GM19193 (cell line): Measurements from ENCODE around the gene ABLIM1.

Source experiments
- POLR2A ChIP-seq: IDR thresholded peaks from 4 replicates; pipeline ENCODE4 v1.6.1; 2011; ENCODE audit not compliant: insufficient read depth, insufficient read length; ENCODE audit errors: extremely low read depth

The ABLIM1 gene

GRCh38 chr10:114483575-114483974, 174.5 kb downstream of the ABLIM1 start:
- no peak for TF ChIP-seq POLR2A

- TF ChIP-seq POLR2A: no peak
These were observed 175.4 kb downstream of the ABLIM1 start for GRCh38 chr10:114482480-114483304.

DNA sequence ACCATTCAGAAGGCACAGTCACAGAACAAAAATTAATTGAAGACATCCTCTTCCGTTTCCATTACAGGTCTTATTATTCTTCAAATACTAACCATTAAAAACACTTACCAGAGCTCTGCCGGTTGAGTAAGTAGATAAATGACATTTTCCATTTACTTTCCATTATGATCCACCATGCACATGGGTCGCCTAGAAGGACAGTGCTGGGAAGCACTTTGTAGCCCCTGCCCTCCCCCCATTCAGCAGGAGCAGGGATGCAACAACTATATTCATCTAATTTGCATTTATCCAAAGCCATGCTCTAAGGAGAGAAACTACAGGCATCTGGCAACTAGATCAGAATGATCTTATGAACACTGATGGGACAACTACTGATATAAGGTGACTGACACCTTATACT, 177.0 kb downstream of the ABLIM1 start:
- TF ChIP-seq POLR2A: no peak

DNA sequence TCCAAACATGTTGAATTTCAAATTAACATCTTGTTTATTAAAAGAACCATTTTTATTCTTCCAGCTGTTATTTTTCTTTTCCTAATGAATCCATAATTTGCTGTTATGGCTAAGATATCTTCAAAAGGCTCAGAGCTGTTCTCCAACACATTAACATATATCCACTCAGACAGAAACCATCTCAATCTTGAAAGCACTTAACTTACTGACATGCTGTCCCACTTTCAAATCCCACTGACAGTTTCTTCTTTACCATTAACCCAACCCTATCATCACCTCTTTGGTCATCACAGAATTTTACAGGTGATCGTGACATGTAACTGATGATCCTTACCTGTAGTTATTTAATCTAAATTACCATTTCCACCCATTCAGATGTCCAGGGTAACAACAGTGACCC, 178.2 kb downstream of the ABLIM1 start:
- TF ChIP-seq POLR2A: no peak

DNA sequence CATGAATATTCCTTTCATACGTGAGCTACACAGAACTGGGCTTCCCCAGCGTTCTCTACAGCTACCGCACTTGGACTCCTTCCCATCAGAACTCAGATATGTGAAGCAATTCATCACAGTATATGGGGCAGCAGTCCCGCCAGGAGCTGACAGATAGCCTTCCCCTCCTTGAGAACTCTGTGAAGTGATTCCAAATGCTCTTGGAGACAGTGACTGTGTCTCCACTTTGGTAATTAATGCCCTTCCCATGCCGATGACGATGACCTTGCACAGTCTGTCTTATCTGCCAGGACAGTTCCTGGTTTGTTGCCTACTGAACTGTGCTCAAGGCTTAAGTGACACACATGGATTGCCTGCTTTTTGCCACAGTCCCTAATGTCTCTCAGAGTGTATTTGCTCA, 178.8 kb downstream of the ABLIM1 start:
- TF ChIP-seq POLR2A: no peak

DNA sequence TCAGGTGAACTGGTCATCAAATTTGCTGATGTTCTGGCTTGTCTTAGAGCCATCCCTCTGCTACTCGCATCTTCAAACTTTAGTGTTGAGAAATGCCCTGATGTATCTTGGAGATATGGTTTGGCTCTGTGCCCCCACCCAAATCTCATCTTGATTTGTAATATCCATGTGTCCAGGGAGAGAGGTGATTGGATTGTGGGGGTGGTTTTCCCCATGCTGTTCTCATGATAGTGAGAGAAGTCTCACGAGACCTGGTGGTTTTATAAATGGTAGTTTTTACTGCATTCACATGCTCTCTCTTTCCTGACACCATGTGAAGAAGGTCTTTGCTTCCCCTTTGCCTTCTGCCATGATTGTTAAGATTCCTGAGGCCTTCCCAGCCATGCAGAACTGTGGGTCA, 179.8 kb downstream of the ABLIM1 start:
- TF ChIP-seq POLR2A: no peak

DNA sequence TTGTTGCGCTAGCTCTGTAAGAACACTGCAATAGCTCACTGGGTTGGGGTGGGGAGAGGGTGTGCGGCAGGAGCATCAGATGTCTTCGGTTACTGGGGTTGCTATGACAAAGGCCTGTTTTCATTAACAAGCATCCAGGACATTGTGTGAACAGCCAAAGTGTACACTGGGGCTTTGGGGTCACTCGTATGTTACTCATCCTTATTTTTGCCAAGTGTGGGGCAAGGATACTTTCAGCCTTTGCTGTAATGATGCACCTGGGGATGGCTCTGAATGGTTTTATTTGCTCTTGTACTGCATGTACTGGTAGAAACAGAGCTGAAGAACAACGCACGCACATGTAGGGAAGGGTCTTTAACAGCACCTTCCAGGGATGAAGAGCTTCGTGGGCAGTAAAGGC, 180.8 kb downstream of the ABLIM1 start:
- TF ChIP-seq POLR2A: no peak

GRCh38 chr10:114474989-114475388, 183.1 kb downstream of the ABLIM1 start:
- TF ChIP-seq POLR2A: no peak

GRCh38 chr10:114473776-114474175, 184.3 kb downstream of the ABLIM1 start:
- TF ChIP-seq POLR2A: no peak

DNA sequence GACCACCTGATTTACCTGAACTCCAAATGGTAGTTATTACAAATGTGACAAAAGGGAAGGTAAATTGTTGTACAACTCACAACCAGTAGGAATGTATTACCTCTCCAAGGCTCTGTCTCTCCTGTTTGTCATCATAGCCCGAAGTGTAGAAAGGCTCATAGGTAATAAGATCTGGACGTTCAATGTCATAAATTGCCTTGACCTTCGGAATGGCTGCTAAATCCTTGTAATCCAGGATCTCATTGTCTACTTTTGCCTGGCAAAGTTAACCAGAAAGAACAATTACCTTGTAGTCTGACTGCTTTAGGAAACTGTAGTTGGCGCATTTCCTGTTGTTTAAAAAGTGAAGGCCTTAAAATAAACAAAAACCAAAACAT, 185.2 kb downstream of the ABLIM1 start:
- TF ChIP-seq POLR2A: no peak

DNA sequence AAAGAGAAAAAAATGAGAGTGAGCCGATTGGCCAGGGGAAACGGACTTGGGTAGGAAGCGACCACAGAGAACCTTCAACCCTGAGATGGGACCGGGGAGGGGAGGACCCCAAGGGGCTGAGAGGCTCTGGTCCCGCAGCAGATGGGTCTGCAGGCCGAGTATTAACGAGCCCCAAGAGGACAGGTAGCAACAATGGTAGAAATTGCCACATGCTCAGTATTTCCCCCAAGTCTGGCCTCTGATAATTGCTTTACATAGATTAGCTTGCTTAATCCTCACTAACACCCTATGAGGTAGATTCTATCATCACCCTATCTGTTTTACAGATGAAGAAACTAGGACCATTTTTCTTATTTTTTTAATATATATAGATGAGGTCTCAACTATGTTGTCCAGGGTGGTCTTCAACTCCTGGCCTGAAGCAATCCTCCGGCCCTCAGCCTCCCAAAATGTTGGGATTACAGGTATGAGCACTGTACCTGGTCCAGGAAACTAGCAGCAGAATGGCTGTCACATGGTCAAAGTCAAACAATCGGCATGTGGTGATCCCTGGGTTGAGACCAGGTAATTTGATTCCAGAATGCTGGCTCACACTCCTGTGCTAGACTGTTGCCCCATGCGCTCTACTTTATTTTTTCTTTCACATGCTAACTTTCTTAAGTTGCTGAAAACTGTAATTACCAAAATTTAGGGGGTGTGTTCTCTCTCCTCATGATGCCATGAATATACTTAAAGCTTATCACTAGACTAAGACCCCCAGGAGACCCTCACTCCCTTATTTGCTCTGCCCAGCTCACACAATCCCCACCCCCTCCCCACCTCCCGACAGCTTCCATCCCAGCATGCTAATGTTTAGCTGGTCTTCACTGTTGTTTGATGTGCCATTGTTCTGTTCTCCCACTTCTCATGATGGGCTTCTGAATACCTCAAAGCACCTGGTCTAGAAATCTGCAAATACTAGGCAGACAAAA, 185.9 kb downstream of the ABLIM1 start:
- TF ChIP-seq POLR2A: no peak

GRCh38 chr10:114470956-114471905, 186.8 kb downstream of the ABLIM1 start:
- no peak for TF ChIP-seq POLR2A

GRCh38 chr10:114470361-114470760, 187.7 kb downstream of the ABLIM1 start:
- no peak for TF ChIP-seq POLR2A

DNA sequence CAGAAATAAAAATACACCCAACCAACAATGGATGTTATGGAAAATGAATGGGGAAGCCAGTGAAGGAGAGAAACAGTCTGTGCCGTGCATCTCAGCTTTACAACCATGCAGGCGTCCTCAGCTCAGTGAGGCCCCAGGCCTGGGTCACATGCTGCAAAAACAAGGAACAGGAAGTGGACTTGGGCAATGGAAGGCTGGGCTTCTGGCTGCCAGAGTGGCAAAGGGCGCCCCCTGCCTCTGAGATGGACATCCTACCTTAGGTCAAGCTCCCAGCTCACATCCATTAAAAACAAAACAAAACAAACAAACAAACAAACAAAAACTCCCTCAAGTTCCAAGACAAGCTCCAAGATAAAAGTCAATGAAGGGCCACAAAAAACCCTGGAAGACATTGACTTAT, 199.1 kb downstream of the ABLIM1 start:
- TF ChIP-seq POLR2A: no peak
